Tibial nerve (tissue), 3 donors: ENCODE data around the gene SERINC2.

Experiments
- POLR2A ChIP-seq, 2 donors: fragments of 450-650 bp; IDR thresholded peaks; one replicate each; pipeline ENCODE4 v1.6.1; 2017; ENCODE audit warnings: antibody characterized with exemption in 2 of 2, mild to moderate bottlenecking in 2 of 2, moderate library complexity in 2 of 2
- TF ChIP-seq, protein P1 (sequence below), 5 experiments: fragments of 200-600 bp in 3 of 5; fragments of 450-650 bp in 2 of 5; sonication (generic) in 3 of 5; IDR thresholded peaks; one replicate each; pipeline ENCODE4 v1.5.1; 2016 to 2019; ENCODE audit warnings: antibody characterized with exemption in 5 of 5, mild to moderate bottlenecking in 3 of 5, moderate library complexity in 2 of 5

DNA sequence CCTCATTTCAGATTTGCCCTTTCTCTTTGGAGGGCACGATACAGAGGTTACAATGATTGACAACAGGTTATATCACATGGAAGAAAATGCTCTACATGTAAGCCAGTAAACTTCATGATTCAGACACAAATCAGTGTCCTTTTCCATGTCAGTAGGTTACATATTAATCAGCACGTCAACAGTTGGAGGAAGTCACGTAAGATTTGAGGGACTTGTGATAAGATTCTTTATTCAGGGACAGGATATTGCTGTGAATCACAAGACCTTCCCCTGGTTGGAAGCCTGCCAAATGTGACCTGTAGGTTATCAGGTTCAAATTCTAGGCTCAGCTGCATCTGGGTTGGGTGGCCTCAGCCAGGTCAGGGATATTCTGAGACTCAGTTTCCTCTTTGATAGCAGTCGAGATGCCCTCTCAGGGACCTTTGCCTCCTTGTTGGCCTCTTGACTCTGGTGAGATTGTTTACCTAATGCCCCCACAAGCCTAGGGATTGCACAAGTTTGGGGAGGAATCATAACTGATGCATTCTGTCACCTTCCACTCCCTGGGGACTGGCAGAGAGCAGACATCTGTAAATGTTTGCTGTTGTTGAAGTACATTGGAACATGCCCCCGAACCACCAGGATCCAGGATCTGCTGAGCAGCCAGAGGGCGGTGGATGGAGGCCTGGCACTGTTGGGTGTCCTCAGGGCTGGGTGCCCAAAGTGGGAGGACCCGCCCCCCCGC, 31.9 kb downstream of the SERINC2 start:
- TF ChIP-seq, protein P1, sequence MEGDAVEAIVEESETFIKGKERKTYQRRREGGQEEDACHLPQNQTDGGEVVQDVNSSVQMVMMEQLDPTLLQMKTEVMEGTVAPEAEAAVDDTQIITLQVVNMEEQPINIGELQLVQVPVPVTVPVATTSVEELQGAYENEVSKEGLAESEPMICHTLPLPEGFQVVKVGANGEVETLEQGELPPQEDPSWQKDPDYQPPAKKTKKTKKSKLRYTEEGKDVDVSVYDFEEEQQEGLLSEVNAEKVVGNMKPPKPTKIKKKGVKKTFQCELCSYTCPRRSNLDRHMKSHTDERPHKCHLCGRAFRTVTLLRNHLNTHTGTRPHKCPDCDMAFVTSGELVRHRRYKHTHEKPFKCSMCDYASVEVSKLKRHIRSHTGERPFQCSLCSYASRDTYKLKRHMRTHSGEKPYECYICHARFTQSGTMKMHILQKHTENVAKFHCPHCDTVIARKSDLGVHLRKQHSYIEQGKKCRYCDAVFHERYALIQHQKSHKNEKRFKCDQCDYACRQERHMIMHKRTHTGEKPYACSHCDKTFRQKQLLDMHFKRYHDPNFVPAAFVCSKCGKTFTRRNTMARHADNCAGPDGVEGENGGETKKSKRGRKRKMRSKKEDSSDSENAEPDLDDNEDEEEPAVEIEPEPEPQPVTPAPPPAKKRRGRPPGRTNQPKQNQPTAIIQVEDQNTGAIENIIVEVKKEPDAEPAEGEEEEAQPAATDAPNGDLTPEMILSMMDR (IDR thresholded peaks at IDR 0.05), result no peak
- TF ChIP-seq POLR2A (IDR thresholded peaks at IDR 0.05), result no peak
